Lower leg skin (tissue), 3 donors: ENCODE results near the gene PGF.
"Not testable (repeated sequence)": the region's sequence is repeated elsewhere in the genome, so short reads cannot be mapped to it uniquely, and the experiment has no call there.

Experiments used
- POLR2A ChIP-seq, 2 donors: fragments of 450-650 bp; IDR thresholded peaks; one replicate each; pipeline ENCODE4 v1.6.1; 2016 to 2017; ENCODE audit warnings: antibody characterized with exemption in 2 of 2, mild to moderate bottlenecking in 1 of 2, moderate library complexity in 1 of 2
- TF ChIP-seq, protein P1 (sequence below), 3 donors: fragments of 450-650 bp; IDR thresholded peaks; one replicate each; pipeline ENCODE4 v1.5.1; 2016; ENCODE audit warnings: antibody characterized with exemption in 3 of 3, mild to moderate bottlenecking in 3 of 3, moderate library complexity in 2 of 3

DNA sequence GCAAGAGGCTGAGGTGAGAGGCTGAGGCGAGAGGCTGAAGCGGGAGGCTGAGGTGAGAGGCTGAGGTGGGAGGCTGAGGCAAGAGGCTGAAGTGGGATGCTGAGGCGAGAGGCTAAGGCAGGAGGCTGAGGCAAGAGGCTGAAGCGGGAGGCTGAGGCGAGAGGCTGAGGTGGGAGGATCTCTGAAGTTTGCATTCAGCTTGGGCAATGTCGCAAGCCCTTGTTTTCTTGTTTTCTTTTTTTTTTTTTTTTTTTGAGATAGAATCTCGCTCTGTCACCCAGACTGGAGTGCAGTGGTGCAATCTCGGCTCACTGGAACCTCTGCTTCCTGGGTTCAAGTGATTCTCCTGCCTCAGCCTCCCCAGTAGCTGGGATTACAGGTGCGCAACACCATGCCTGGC is 23.7 kb downstream of the PGF start:
- TF ChIP-seq, protein P1, sequence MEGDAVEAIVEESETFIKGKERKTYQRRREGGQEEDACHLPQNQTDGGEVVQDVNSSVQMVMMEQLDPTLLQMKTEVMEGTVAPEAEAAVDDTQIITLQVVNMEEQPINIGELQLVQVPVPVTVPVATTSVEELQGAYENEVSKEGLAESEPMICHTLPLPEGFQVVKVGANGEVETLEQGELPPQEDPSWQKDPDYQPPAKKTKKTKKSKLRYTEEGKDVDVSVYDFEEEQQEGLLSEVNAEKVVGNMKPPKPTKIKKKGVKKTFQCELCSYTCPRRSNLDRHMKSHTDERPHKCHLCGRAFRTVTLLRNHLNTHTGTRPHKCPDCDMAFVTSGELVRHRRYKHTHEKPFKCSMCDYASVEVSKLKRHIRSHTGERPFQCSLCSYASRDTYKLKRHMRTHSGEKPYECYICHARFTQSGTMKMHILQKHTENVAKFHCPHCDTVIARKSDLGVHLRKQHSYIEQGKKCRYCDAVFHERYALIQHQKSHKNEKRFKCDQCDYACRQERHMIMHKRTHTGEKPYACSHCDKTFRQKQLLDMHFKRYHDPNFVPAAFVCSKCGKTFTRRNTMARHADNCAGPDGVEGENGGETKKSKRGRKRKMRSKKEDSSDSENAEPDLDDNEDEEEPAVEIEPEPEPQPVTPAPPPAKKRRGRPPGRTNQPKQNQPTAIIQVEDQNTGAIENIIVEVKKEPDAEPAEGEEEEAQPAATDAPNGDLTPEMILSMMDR (IDR thresholded peaks at IDR 0.05): not testable (repeated sequence)
- not testable (repeated sequence) for TF ChIP-seq POLR2A (IDR thresholded peaks at IDR 0.05)
